Fibroblast of mammary gland (primary cell): Measurements from ENCODE around the gene ENTPD6.

Source experiments
- DNase-seq: peaks from one replicate; pipeline ENCODE4 v3.0.0-alpha.2; 2010; ENCODE audit warnings: low read depth
- H3K4me3 ChIP-seq: 2 replicates; pipeline ENCODE4 v1.5.1; 2011; ENCODE audit warnings: low read depth, mild to moderate bottlenecking, low read length, moderate library complexity; ENCODE audit not compliant: control insufficient read depth
- CTCF ChIP-seq: conservative IDR thresholded peaks from 2 replicates; pipeline ENCODE4 v1.5.1; 2011; ENCODE audit warnings: low read depth, low read length, inconsistent platforms; ENCODE audit not compliant: control insufficient read depth, insufficient read depth

The ENTPD6 gene

GRCh38 chr20:25203871-25204320 lies 8.4 kb downstream of the ENTPD6 start:
- H3K4me3 ChIP-seq = no peak overlapping the region
- no peak for TF ChIP-seq CTCF
- no peak for DNase-seq

- TF ChIP-seq CTCF = no peak
- no peak for DNase-seq
- H3K4me3 ChIP-seq = no peak overlapping the region
These were observed 9.2 kb downstream of the ENTPD6 start for GRCh38 chr20:25204550-25205276.

- DNase-seq = no peak
- H3K4me3 ChIP-seq = no peak overlapping the region
- no peak for TF ChIP-seq CTCF
These were observed 10.0 kb downstream of the ENTPD6 start for GRCh38 chr20:25205277-25206062.

- DNase-seq = no peak
- TF ChIP-seq CTCF = no peak
- H3K4me3 ChIP-seq = no peak overlapping the region
These were observed 10.5 kb downstream of the ENTPD6 start for GRCh38 chr20:25206063-25206403.

- no peak for TF ChIP-seq CTCF
- DNase-seq = no peak
These were observed 11.0 kb downstream of the ENTPD6 start for GRCh38 chr20:25206548-25206947.

GRCh38 chr20:25207149-25207959 lies 11.8 kb downstream of the ENTPD6 start:
- TF ChIP-seq CTCF = no peak
- no peak overlapping the region for H3K4me3 ChIP-seq
- DNase-seq = no peak

More at GRCh38 chr20:25206548-25206947, 11.0 kb downstream of the ENTPD6 start:
- H3K4me3 ChIP-seq = no peak overlapping the region
